Mononuclear cell (primary cell): ENCODE measurements around the gene CCDC24. TPM values are rescaled to one million over a fixed set of nuclear protein-coding genes. Genes with fewer than 3 reads are reported as not detected.

Experiments
- H3K27me3 ChIP-seq: 2 replicates; pipeline ENCODE4 v1.6.0; 2011; ENCODE audit warnings: low read length, control low read depth; ENCODE audit not compliant: insufficient read depth
- H3K4me1 ChIP-seq: 2 replicates; pipeline ENCODE4 v1.5.1; 2011; ENCODE audit warnings: mild to moderate bottlenecking, low read length, control low read depth; ENCODE audit not compliant: insufficient read depth
- H3K4me3 ChIP-seq: 2 replicates; pipeline ENCODE4 v1.5.1; 2011; ENCODE audit warnings: mild to moderate bottlenecking, low read length, moderate library complexity
- H3K9me3 ChIP-seq: 2 replicates; pipeline ENCODE4 v1.5.1; 2011; ENCODE audit warnings: low read depth, mild to moderate bottlenecking, control low read depth, low read length
- total RNA-seq: library from RNA; depleted of rRNA; stranded (reverse); fragments of >200 nt; gene quantifications from one replicate; pipeline ENCODE4 v1.2.3, GENCODE V29; 2012

CCDC24 gene
- total RNA-seq, 1 donor = 0.42 TPM

- no peak overlapping the region for H3K4me3 ChIP-seq
Observed at GRCh38 chr1:43982241-43982640, 9.2 kb upstream of the CCDC24 start.

GRCh38 chr1:43982808-43983207 lies 8.6 kb upstream of the CCDC24 start:
- H3K4me1 ChIP-seq = peaks cover 26% of the 10 kb centered on the region
- H3K27me3 ChIP-seq = no peaks in the 10 kb centered on the region
- H3K9me3 ChIP-seq = no peaks in the 10 kb centered on the region
- no peak overlapping the region for H3K4me3 ChIP-seq

More at GRCh38 chr1:43982241-43982640, 9.2 kb upstream of the CCDC24 start:
- no peaks in the 10 kb centered on the region for H3K9me3 ChIP-seq
- peaks cover 32% of the 10 kb centered on the region for H3K4me1 ChIP-seq
- no peaks in the 10 kb centered on the region for H3K27me3 ChIP-seq

DNA sequence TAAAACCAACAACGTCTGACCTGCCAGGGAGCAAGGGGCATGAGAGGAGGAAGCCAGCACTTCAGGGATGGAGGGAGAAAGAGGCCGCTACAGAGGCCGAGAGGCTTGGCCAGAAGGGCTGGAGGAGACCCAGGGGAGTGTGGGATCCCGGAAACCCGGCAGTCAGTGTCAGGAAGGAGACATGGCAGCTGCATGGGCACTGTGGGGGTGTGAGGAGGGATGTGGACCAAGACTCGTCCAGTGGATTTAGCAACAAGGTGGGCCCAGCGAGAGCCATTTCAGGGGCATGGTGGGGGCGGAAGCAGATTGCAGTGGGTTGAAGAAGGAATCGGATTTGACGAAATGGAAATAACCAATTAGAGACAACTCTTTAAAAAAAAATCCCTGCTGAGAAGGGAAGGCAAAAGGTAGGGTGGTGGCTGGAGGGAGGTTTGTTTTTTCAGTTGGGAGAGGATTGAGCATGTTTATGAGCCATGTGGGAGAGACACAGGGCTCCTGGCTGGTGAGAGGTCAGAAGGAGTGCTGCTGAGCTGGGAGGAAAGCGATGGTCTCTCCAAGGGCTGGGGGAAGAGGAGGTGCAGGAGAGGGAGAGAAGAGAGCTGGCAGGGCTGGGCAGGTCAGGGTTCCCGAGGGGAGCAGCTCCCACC lies 8.0 kb upstream of the CCDC24 start:
- Histone ChIP-seq H3K9me3 (no peaks in the 10 kb centered on the region), H3K4me1 (peaks cover 21% of the 10 kb centered on the region), H3K4me3 (no peak overlapping the region), H3K27me3 (no peaks in the 10 kb centered on the region)

GRCh38 chr1:43984855-43985254 lies 6.5 kb upstream of the CCDC24 start:
- H3K4me1 ChIP-seq = peaks cover 13% of the 10 kb centered on the region
- no peaks in the 10 kb centered on the region for H3K9me3 ChIP-seq
- no peaks in the 10 kb centered on the region for H3K27me3 ChIP-seq
- H3K4me3 ChIP-seq = no peak overlapping the region

DNA sequence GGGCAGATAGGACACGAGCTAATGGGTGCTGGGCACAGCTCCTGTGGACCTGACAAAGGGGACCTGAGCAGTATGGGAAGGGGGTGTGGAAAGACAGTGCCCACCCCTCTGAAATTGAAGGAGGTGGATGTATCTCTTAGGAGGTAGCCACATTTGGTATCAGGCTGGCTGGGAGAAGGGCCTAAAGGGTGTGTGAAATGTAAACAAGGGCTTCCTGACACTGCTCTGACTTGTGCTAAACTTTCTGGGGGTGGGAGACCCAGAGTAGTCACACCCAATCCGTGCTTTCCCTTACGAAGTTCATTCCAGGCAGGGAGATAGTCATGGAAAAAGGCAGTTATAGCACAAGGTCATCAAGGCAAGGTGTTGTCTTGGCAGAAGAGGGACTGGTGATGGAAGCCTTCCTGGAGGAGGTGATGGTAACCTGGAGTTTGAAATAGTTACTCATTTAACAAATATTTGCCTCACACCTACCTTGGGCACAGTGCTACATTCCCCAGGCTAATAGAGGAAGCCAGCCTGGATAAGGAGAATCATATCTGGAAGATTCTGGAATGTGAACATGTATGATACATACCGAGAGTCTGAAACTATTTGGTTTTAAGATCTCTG lies 5.3 kb upstream of the CCDC24 start:
- Histone ChIP-seq H3K9me3 (no peaks in the 10 kb centered on the region), H3K4me3 (no peak overlapping the region), H3K4me1 (peaks cover 15% of the 10 kb centered on the region), H3K27me3 (no peaks in the 10 kb centered on the region)

DNA sequence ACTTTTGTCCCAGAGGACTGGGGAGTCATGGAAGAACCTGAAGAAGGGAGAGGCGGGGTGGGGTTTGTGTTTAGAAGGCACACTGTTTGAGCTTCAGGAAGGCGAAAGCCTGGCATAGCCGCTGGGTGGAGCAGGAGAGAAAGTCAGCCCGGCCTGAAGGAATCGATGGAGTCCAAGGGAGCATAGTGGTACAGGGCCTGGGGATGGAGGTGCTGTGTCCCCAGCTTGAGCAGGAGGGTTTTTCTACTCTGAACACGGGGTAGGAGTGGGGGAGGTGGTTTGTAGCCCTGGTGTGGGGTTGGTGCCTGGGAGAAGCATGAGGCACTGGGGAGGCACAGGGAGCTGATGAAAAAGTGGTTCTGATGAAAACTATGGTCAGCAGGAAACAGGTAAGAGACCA lies 4.7 kb upstream of the CCDC24 start:
- H3K9me3 ChIP-seq = no peaks in the 10 kb centered on the region
- H3K27me3 ChIP-seq = no peaks in the 10 kb centered on the region
- H3K4me3 ChIP-seq = no peak overlapping the region
- peaks cover 15% of the 10 kb centered on the region for H3K4me1 ChIP-seq

DNA sequence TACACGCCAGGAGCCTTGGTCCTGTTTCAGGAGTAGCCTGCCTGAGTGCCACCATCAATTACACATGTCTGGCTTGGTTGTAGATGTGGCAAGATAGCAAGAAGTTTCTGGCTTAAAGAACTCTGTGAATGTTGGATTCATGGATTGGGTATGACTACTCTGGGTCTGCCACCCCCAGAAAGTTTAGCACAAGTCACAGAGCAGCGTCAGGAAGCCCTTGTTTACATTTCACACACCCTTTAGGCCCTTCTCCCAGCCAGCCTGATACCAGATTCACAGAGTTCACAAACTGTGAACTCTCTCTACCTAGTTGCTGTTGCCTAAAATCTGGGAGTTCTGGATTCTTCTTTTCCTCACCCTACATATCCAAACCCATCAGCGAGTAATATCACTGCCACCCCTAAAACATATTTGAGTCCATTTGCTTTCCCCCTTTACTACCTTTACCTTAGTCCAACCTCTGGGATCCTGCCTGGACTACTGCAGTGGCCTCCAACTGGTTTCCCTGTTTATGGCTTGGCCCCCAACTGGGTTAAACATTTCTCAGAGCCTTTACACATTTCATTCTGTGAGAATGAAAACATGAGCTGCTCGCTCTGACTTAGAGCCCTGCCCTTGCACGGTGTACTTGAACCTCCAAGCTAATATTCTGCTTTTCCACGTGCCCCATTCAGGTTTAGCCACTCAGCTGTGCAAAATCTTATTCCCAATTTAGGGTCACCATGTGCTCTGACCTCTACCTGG lies 4.1 kb upstream of the CCDC24 start:
- no peaks in the 10 kb centered on the region for H3K9me3 ChIP-seq
- H3K27me3 ChIP-seq = no peaks in the 10 kb centered on the region
- peaks cover 20% of the 10 kb centered on the region for H3K4me1 ChIP-seq
- H3K4me3 ChIP-seq = no peak overlapping the region

DNA sequence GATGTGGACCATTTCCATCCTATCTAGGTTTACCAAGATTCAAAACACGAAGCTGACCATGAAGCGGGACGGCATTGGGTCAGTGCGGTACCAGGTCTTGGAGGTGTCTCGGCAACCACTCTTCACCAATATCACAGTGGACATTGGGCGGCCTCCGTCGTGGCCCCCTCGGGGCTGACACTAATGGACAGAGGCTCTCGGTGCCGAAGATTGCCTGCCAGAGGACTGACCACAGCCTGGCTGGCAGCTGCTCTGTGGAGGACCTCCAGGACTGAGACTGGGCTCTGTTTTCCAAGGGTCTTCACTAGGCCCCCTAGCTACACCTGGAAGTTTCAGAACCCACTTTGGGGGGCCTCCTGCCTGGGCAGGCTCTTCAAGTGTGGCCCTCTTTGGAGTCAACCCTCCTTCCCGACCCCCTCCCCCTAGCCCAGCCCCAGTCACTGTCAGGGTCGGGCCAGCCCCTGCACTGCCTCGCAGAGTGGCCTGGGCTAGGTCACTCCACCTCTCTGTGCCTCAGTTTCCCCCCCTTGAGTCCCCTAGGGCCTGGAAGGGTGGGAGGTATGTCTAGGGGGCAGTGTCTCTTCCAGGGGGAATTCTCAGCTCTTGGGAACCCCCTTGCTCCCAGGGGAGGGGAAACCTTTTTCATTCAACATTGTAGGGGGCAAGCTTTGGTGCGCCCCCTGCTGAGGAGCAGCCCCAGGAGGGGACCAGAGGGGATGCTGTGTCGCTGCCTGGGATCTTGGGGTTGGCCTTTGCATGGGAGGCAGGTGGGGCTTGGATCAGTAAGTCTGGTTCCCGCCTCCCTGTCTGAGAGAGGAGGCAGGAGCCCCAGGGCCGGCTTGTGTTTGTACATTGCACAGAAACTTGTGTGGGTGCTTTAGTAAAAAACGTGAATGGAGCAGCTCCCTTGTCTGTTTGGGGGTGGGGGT lies 864 bp upstream of the CCDC24 start:
- H3K9me3 ChIP-seq = no peaks in the 10 kb centered on the region
- no peak overlapping the region for H3K4me3 ChIP-seq
- H3K4me1 ChIP-seq = peaks cover 13% of the 10 kb centered on the region
- H3K27me3 ChIP-seq = no peaks in the 10 kb centered on the region

- no peaks in the 10 kb centered on the region for H3K9me3 ChIP-seq
- H3K4me3 ChIP-seq = peak overlapping the region; percentile 50
- H3K27me3 ChIP-seq = no peaks in the 10 kb centered on the region
- H3K4me1 ChIP-seq = peaks cover 13% of the 10 kb centered on the region
Observed at GRCh38 chr1:43991200-43991475, 261 bp upstream of the CCDC24 start.

DNA sequence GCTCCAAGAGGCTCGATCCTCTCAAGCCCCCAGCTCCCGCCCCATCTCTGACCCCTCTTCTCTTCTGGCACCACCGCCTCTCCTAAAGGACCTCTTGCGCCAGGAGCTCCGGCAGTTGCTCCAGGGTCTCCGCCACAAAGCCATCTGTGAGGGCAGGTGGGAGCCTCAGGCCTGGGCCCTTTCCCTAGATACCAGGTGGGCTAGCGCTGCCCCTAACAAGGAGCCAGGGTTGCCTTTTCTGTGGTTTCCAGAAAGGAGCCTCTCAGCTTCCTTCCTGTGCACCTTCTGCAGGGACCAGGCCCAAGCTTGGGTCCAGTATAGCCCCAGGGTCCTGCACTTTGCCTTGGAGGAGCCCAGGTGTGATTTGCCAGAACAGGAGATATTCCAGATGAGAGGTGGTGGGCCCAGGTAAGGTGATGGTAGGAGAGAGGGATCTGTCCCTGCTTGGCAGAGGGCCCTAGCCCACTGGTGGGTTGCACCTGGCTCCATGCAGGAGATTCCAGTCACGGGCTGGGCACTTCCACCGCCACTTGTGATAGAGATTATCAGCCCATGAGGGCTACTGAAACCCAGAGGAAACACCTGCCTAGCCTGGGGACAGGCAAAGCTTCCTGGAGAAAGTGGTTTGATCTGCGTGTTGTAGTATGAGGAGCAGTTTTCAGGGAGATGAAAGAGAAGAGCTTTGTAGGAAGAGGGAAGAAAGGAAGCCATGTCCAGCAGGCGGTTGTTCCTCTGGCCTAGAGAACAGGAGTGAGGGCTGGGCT lies 1.0 kb downstream of the CCDC24 start:
- peaks cover 13% of the 10 kb centered on the region for H3K4me1 ChIP-seq
- no peaks in the 10 kb centered on the region for H3K9me3 ChIP-seq
- H3K27me3 ChIP-seq = no peaks in the 10 kb centered on the region
- no peak overlapping the region for H3K4me3 ChIP-seq

DNA sequence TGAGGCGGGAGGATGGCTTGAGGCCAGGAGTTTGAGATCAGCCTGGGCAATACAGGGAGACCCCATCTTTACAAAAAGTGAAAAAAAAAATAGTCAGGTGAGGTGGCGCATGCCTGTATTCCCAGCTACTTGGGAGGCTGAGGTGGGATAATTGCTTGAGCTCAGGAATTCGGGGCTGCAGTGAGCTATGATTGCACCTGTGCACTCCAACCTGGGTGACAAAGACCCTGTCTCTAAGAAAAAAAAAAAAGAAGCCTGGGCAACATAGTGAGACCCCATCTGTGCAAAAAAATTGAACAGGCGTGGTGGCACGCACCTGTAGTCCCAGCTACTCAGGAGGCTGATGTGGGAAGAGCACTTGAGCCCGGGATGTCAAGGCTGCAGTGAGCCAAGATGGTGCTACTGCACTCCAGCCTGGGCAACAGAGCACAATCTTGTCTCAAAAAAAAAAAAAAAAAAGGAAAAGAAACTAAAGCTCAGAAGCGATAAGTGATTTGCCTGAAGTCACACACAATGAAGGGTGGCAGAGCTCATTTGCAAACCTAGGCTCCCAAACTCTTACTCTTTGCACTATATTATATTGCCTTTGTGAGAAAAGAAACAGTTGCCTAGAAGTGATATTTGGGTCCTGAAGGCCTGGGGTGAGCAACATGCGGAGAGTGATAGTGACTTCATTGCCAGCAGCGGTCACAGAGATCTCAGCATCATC lies 2.0 kb downstream of the CCDC24 start:
- Histone ChIP-seq H3K9me3 (no peaks in the 10 kb centered on the region), H3K4me1 (peaks cover 13% of the 10 kb centered on the region), H3K27me3 (no peaks in the 10 kb centered on the region), H3K4me3 (no peak overlapping the region)

DNA sequence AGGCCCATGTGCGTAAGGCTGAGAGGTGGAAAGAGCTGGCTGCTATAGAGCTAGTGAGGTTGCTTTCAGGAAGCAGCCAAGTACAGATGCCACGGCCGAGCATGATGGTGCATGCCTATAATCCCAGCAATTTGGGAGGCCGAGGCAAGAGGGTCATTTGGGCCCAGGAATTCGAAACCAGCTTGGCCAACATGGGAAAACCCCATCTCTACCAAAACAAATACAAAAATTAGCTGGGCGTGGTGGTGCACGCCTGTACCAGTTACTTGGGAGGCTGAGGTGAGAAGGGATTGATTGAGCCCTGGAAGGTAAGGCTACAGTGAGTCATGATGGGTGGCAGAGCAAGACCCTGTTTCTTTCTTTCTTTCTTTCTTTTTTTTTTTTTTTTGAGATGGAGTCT lies 2.7 kb downstream of the CCDC24 start:
- Histone ChIP-seq H3K27me3 (no peaks in the 10 kb centered on the region), H3K4me3 (no peak overlapping the region), H3K9me3 (no peaks in the 10 kb centered on the region), H3K4me1 (peaks cover 13% of the 10 kb centered on the region)

- Histone ChIP-seq H3K9me3 (no peaks in the 10 kb centered on the region), H3K27me3 (no peaks in the 10 kb centered on the region), H3K4me1 (peaks cover 13% of the 10 kb centered on the region), H3K4me3 (no peak overlapping the region)
Observed at GRCh38 chr1:43994794-43995790, 3.7 kb downstream of the CCDC24 start.
